Colonic mucosa (tissue), 4 donors: ENCODE data around the gene ODR4. TPM values are rescaled to one million over a fixed set of nuclear protein-coding genes. Genes with fewer than 3 reads are reported as not detected.

ENCODE experiments used
- DNase-seq: peaks from one replicate; pipeline ENCODE4 v3.0.0-alpha.2; 2020
- H3K27ac ChIP-seq: fragments of 200-600 bp; one replicate; pipeline ENCODE4 v1.8.0; 2021
- H3K27me3 ChIP-seq: fragments of 200-600 bp; one replicate; pipeline ENCODE4 v1.8.0; 2021
- H3K36me3 ChIP-seq: fragments of 200-600 bp; one replicate; pipeline ENCODE4 v1.8.0; 2021
- H3K4me1 ChIP-seq: fragments of 200-600 bp; one replicate; pipeline ENCODE4 v1.8.0; 2021; ENCODE audit warnings: mild to moderate bottlenecking
- H3K4me3 ChIP-seq: fragments of 200-600 bp; one replicate; pipeline ENCODE4 v1.8.0; 2021
- H3K9ac ChIP-seq, 2 donors: one replicate each; pipeline ENCODE4 v1.7.0; 2013; ENCODE audit warnings: control low read depth in 2 of 2, low read depth in 2 of 2, low read length in 2 of 2
- H3K9me3 ChIP-seq: fragments of 200-600 bp; one replicate; pipeline ENCODE4 v1.8.0; 2021
- CTCF ChIP-seq: fragments of 200-600 bp; IDR thresholded peaks from one replicate; pipeline ENCODE4 v1.8.0; 2022; ENCODE audit warnings: antibody characterized with exemption, mild to moderate bottlenecking
- intact Hi-C: fragments of 100-400 bp; cut with DNase I; formaldehyde crosslinking; loops from one replicate; pipeline ENCODE4 v1.14.1; 2022
- total RNA-seq, 2 donors: library from RNA; stranded (reverse); fragmentation: NEBNext Ultra II Directional in 1 of 2; extraction: Animal tissue kit (Norgen Biotek cat#: 25700) in 1 of 2; gene quantifications; one replicate each; pipeline ENCODE4 v1.2.1, GENCODE V29; 2021
- donor health status: healthy.
- donor health status: DM: no; HTN: no; CAD: no.
- donor health status: DM: no; HTN: no; CAD: no.

The ODR4 gene
- total RNA-seq, 2 donors from 2014 or later = 17.6 to 21.4 TPM

GRCh38 chr1:186440584-186440983 lies 64.9 kb downstream of the ODR4 start:
- Histone ChIP-seq H3K27me3 (no peaks in the 10 kb centered on the region), H3K9ac (no peak overlapping the region), H3K4me3 (no peak overlapping the region), H3K4me1 (no peaks in the 10 kb centered on the region), H3K9me3 (no peaks in the 10 kb centered on the region), H3K36me3 (no peaks in the 10 kb centered on the region), H3K27ac (no peak overlapping the region)
- no peak for DNase-seq
- intact Hi-C loops = no loop called here
- no peak for TF ChIP-seq CTCF

- Histone ChIP-seq H3K9me3 (no peaks in the 10 kb centered on the region), H3K4me3 (no peak overlapping the region), H3K4me1 (no peaks in the 10 kb centered on the region), H3K27ac (no peak overlapping the region), H3K9ac (no peak overlapping the region), H3K36me3 (no peaks in the 10 kb centered on the region), H3K27me3 (no peaks in the 10 kb centered on the region)
- intact Hi-C loops = no loop called here
- TF ChIP-seq CTCF = no peak
- DNase-seq = no peak
Measured at GRCh38 chr1:186442651-186443375, 67.2 kb downstream of the ODR4 start.

GRCh38 chr1:186443638-186444037 lies 68.0 kb downstream of the ODR4 start:
- Histone ChIP-seq H3K4me3 (no peak overlapping the region), H3K4me1 (no peaks in the 10 kb centered on the region), H3K27me3 (no peaks in the 10 kb centered on the region), H3K27ac (no peak overlapping the region), H3K36me3 (no peaks in the 10 kb centered on the region), H3K9me3 (no peaks in the 10 kb centered on the region), H3K9ac (no peak overlapping the region)
- TF ChIP-seq CTCF = no peak
- intact Hi-C loops = no loop called here
- DNase-seq = no peak

- Histone ChIP-seq H3K27ac (no peak overlapping the region), H3K4me3 (no peak overlapping the region), H3K9me3 (no peaks in the 10 kb centered on the region), H3K4me1 (no peaks in the 10 kb centered on the region), H3K9ac (no peak overlapping the region), H3K36me3 (no peaks in the 10 kb centered on the region), H3K27me3 (no peaks in the 10 kb centered on the region)
- DNase-seq = no peak
- TF ChIP-seq CTCF = no peak
- intact Hi-C loops = no loop called here
Measured at GRCh38 chr1:186446152-186446551, 70.5 kb downstream of the ODR4 start.

GRCh38 chr1:186454981-186455380 lies 79.3 kb downstream of the ODR4 start:
- DNase-seq = no peak
- H3K4me3 ChIP-seq = no peak overlapping the region
- intact Hi-C loops = no loop called here
- no peak overlapping the region for H3K9ac ChIP-seq
- H3K27ac ChIP-seq = no peak overlapping the region
- no peaks in the 10 kb centered on the region for H3K36me3 ChIP-seq
- H3K27me3 ChIP-seq = no peaks in the 10 kb centered on the region
- no peaks in the 10 kb centered on the region for H3K4me1 ChIP-seq
- no peak for TF ChIP-seq CTCF
- H3K9me3 ChIP-seq = no peaks in the 10 kb centered on the region
